Spleen (tissue), 7 donors: ENCODE results near the gene CNOT2.

Source experiments
- POLR2A ChIP-seq, 3 donors: fragments of 450-650 bp; IDR thresholded peaks; one replicate each; pipeline ENCODE4 v1.5.1; 2017; ENCODE audit warnings: antibody characterized with exemption in 3 of 3, mild to moderate bottlenecking in 1 of 3
- POLR2AphosphoS5 ChIP-seq, 3 donors: sonication (generic); formaldehyde crosslinking; IDR thresholded peaks; one replicate each; pipeline ENCODE4 v1.5.1; 2017; ENCODE audit warnings: antibody characterized with exemption in 3 of 3
- TF ChIP-seq, protein P1 (sequence below), 11 experiments: fragments of 200-600 bp in 7 of 11; fragments of 450-650 bp in 4 of 11; sonication (generic) in 4 of 11; IDR thresholded peaks in 8 of 11; conservative IDR thresholded peaks in 3 of 11; 1 replicate in 7 of 11; 2 replicates in 4 of 11; pipeline versions ENCODE4 v1.4.0 to v1.8.0; 2016 to 2021; ENCODE audit warnings: antibody characterized with exemption in 11 of 11, inconsistent platforms in 4 of 11, mild to moderate bottlenecking in 1 of 11
- donor health status: DM: no; HTN: no; CAD: no; lungs with moderate emphysema.
- donor health status: DM: no; HTN: no; CAD: no.
- donor health status: DM: no; HTN: no; CAD: no.

DNA sequence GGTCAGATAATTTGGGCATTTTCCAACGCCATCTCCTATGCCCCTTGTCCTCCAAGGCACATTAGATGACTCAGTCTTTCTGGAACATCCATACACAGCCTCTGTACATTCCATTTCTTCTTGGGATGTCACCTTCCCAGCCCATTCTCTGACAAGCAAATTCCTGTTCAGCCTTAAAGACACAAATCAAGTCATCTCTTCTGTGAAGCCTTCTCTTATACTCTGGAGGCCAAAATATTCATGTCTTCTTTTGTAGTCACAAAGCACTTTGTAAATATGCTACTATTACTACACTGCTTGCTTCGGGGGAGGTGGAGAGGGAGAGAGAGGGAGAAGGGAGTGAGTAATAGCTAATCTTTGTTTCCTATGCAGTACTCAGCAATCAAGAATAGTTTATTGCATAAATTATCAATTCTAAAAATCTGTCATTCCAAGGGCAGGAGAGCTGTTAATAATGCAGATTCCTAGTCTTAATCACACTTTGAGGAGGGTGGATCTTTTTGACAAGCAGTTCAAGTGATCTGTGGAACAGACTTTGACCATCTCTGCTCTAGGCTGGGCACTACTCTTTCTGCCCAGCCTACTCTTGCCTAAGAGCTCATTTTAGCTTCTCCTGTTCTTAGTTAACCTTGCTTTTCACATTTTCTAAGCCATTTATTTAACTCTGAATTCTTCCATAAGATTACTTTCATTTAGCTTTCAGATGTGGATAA lies 150.7 kb downstream of the CNOT2 start:
- TF ChIP-seq, protein P1, sequence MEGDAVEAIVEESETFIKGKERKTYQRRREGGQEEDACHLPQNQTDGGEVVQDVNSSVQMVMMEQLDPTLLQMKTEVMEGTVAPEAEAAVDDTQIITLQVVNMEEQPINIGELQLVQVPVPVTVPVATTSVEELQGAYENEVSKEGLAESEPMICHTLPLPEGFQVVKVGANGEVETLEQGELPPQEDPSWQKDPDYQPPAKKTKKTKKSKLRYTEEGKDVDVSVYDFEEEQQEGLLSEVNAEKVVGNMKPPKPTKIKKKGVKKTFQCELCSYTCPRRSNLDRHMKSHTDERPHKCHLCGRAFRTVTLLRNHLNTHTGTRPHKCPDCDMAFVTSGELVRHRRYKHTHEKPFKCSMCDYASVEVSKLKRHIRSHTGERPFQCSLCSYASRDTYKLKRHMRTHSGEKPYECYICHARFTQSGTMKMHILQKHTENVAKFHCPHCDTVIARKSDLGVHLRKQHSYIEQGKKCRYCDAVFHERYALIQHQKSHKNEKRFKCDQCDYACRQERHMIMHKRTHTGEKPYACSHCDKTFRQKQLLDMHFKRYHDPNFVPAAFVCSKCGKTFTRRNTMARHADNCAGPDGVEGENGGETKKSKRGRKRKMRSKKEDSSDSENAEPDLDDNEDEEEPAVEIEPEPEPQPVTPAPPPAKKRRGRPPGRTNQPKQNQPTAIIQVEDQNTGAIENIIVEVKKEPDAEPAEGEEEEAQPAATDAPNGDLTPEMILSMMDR (IDR thresholded peaks at IDR 0.05 in 8 of 11, conservative IDR thresholded peaks at IDR 0.05 in 3 of 11): no peak
- no peak for TF ChIP-seq POLR2A (IDR thresholded peaks at IDR 0.05)
- TF ChIP-seq POLR2AphosphoS5 (IDR thresholded peaks at IDR 0.05): no peak
